Measurements from ENCODE around the gene SYCE3. TPM values are rescaled to one million over a fixed set of nuclear protein-coding genes. Genes with fewer than 3 reads are reported as not detected.
A peak's percentile ranks its signal among the peaks of the same experiment; 100 is the strongest.

SYCE3 gene
- total and polyA plus RNA-seq, 2 donors (not counting 3 experiments of a cell fraction or from before 2014, with no cell fraction given), result not detected

- DNase-seq (ENCODE audit: low read depth, low spot score), result no peak
- no peaks in the 10 kb centered on the region for H3K27me3 ChIP-seq (ENCODE audit: control insufficient read depth in 2 of 2, insufficient read depth in 2 of 2, low read length in 2 of 2)
- peaks cover 13% of the 10 kb centered on the region for H3K4me1 ChIP-seq (ENCODE audit: control insufficient read depth, extremely low read depth, insufficient read depth, low read length)
- TF ChIP-seq EZH2 (IDR thresholded peaks at IDR 0.05; ENCODE audit: borderline replicate concordance, low read depth, low read length, severe bottlenecking) (no peak), POLR2AphosphoS5 (IDR thresholded peaks at IDR 0.05; ENCODE audit: insufficient read depth, low read depth, low read length) (no peak), JUN (IDR thresholded peaks at IDR 0.05; ENCODE audit: borderline replicate concordance, insufficient read depth, insufficient read length, low read depth) (no peak), GATA2 (IDR thresholded peaks at IDR 0.05; ENCODE audit: insufficient read depth, insufficient read length, low read depth, low read length) (no peak), POLR2A (IDR thresholded peaks at IDR 0.05; ENCODE audit: low read depth, low read length) (no peak), MYC (IDR thresholded peaks at IDR 0.05; ENCODE audit: low read depth, low read length) (no peak), FOS (IDR thresholded peaks at IDR 0.05; ENCODE audit: borderline replicate concordance, insufficient read depth, low read length) (no peak)
- TF ChIP-seq, protein P1, sequence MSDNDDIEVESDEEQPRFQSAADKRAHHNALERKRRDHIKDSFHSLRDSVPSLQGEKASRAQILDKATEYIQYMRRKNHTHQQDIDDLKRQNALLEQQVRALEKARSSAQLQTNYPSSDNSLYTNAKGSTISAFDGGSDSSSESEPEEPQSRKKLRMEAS (IDR thresholded peaks at IDR 0.05; ENCODE audit: insufficient read depth, insufficient read length), result no peak
- TF ChIP-seq, protein P2, sequence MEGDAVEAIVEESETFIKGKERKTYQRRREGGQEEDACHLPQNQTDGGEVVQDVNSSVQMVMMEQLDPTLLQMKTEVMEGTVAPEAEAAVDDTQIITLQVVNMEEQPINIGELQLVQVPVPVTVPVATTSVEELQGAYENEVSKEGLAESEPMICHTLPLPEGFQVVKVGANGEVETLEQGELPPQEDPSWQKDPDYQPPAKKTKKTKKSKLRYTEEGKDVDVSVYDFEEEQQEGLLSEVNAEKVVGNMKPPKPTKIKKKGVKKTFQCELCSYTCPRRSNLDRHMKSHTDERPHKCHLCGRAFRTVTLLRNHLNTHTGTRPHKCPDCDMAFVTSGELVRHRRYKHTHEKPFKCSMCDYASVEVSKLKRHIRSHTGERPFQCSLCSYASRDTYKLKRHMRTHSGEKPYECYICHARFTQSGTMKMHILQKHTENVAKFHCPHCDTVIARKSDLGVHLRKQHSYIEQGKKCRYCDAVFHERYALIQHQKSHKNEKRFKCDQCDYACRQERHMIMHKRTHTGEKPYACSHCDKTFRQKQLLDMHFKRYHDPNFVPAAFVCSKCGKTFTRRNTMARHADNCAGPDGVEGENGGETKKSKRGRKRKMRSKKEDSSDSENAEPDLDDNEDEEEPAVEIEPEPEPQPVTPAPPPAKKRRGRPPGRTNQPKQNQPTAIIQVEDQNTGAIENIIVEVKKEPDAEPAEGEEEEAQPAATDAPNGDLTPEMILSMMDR (IDR thresholded peaks at IDR 0.05; ENCODE audit: extremely low read depth in 1 of 2, insufficient read depth in 1 of 2, low read depth in 1 of 2, low read length in 2 of 2), result no peak
- TSS peak; percentile 45 for BruUV-seq (replicated peaks)
- H3K27ac ChIP-seq (ENCODE audit: insufficient read depth, low read depth, low read length), result no peak overlapping the region
- peak overlapping the region; percentile 96 for H3K9ac ChIP-seq (replicated peaks; ENCODE audit: extremely low read depth, insufficient read depth, low read length)
- H3K9me3 ChIP-seq (replicated peaks; ENCODE audit: control insufficient read depth, insufficient read depth, low read length), result no peaks in the 10 kb centered on the region
- H3K36me3 ChIP-seq (ENCODE audit: control insufficient read depth in 2 of 2, extremely low read depth in 1 of 2, insufficient read depth in 2 of 2, low read length in 2 of 2), result peaks cover 0 to 7% of the 10 kb centered on the region in 2 experiments
- peak overlapping the region in 2 of 3 experiments; percentile 73 to 85 for H3K4me3 ChIP-seq (replicated peaks in 1 of 3; ENCODE audit: insufficient read depth in 1 of 3, low read depth in 1 of 3, low read length in 3 of 3)
- no peak for FAIRE-seq
- H3K9me1 ChIP-seq (replicated peaks; ENCODE audit: control insufficient read depth, extremely low read depth, insufficient read depth, low read length), result no peaks in the 10 kb centered on the region
- H3K4me2 ChIP-seq (ENCODE audit: insufficient read depth, low read length), result peak overlapping the region; percentile 66
- intact Hi-C loops (cut with micrococcal nuclease) (no loop called here), dilution Hi-C loops (cut with MboI; ENCODE audit: extremely low pct_ligation_motif_present, low sequenced_read_pairs) (no loop called here)
- POLR2A ChIA-PET, result no interaction called here
- H2AFZ ChIP-seq (ENCODE audit: low read depth, low read length), result no peak overlapping the region
- CTCF ChIA-PET, result interaction anchor here (1.3 to 3.5 kb wide), 2 partner anchors 15 to 40 kb away, joined by 5 to 17 read pairs; no protein-coding TSS in a partner anchor
- peaks cover 8% of the 10 kb centered on the region for H3K79me2 ChIP-seq (ENCODE audit: control insufficient read depth, insufficient read depth, low read length)
- no peaks in the 10 kb centered on the region for H4K20me1 ChIP-seq (replicated peaks; ENCODE audit: control insufficient read depth, extremely low read depth, insufficient read depth, low read length)
These were observed 18.6 kb upstream of the SYCE3 start for GRCh38 chr22:50581031-50581949.
